Measurements from ENCODE around the gene CXorf51B. TPM values are rescaled to one million over a fixed set of nuclear protein-coding genes. Genes with fewer than 3 reads are reported as not detected.
"Not testable (repeated sequence)": the region's sequence is repeated elsewhere in the genome, so short reads cannot be mapped to it uniquely, and the experiment has no call there.

CXorf51B gene
- not detected for polyA plus RNA-seq (ENCODE audit: insufficient read length in 12 of 12)
- long read RNA-seq, donor 1, result 0 reads
- long read RNA-seq, donor 2, result 0 reads
- long read RNA-seq, donor 3, result 0 reads
- long read RNA-seq, donor 4, result 0 reads
- long read RNA-seq, donor 5, result 0 reads
- long read RNA-seq, donor 6, result 0 reads
- long read RNA-seq, donor 7, result 0 reads
- long read RNA-seq, donor 8, result 0 reads
- long read RNA-seq, donor 9, result 0 reads
- long read RNA-seq, donor 10, result 0 reads
- long read RNA-seq, donor 11, result 0 reads

- DNase-seq, result not testable (repeated sequence)
These were observed at the start of gene CXorf51B for GRCh38 chrX:146809471-146809870. TSS of gene CXorf51B (plus strand) at chrX:146809771. CDS start at chrX:146809792, 21 bp downstream.

- DNase-seq, result not testable (repeated sequence)
These were observed 5.1 kb downstream of the CXorf51B start, which contains the start of gene CXorf51A for GRCh38 chrX:146814644-146815043. TSS of gene CXorf51A (minus strand) at chrX:146814744. CDS start at chrX:146814723, 21 bp downstream.

GRCh38 chrX:146831994-146832393, 22.4 kb downstream of the CXorf51B start:
- no peak for DNase-seq

- DNase-seq, result no peak
These were observed 44.7 kb downstream of the CXorf51B start for GRCh38 chrX:146854281-146854680.

Other genes starting within 250 kb of the CXorf51B start
- gene CXorf51A, start 5.0 kb downstream of the CXorf51B start, polyA plus RNA-seq (ENCODE audit: insufficient read length in 12 of 12), result not detected

All from muscle of arm (tissue), 14 donors.